ENCODE measurements around the gene KCNQ4. TPM values are rescaled to one million over a fixed set of nuclear protein-coding genes. Genes with fewer than 3 reads are reported as not detected.
A peak's percentile ranks its signal among the peaks of the same experiment; 100 is the strongest.

Gene KCNQ4
- total RNA-seq, 2 experiments from 2014 or later: 0.38 to 0.43 TPM

- POLR2A ChIA-PET: interaction anchor here (0.7 kb wide), 1 partner anchor 20 kb away, joined by 3 read pairs; no protein-coding TSS in a partner anchor
- Mint-ChIP-seq H3K4me1 (ENCODE audit: low read depth) (peaks cover 29% of the 10 kb centered on the region), H3K4me3 (no peak overlapping the region), H3K27me3 (no peaks in the 10 kb centered on the region), H3K9me3 (no peaks in the 10 kb centered on the region), H3K27ac (peak overlapping the region; percentile 37), H3K36me3 (ENCODE audit: low read depth) (peaks cover 49% of the 10 kb centered on the region)
- CTCF ChIA-PET: interaction anchor here (1.7 kb wide), 1 partner anchor 15 kb away, joined by 5 read pairs; no protein-coding TSS in a partner anchor
- TF ChIP-seq CTCF (IDR thresholded peaks at IDR 0.05): no peak
- DNase-seq (no peak), ATAC-seq (no peak)
- intact Hi-C loops (cut with micrococcal nuclease): no loop called here
Observed at GRCh38 chr1:40768146-40768990, 15.2 kb upstream of the KCNQ4 start.

- Mint-ChIP-seq H3K27ac (peak overlapping the region; percentile 55), H3K9me3 (no peaks in the 10 kb centered on the region), H3K36me3 (ENCODE audit: low read depth) (peaks cover 40% of the 10 kb centered on the region), H3K4me1 (ENCODE audit: low read depth) (peaks cover 17% of the 10 kb centered on the region), H3K4me3 (no peak overlapping the region), H3K27me3 (no peaks in the 10 kb centered on the region)
- intact Hi-C loops (cut with micrococcal nuclease): loop anchor here (5.0 kb wide), 1 partner anchor 182 kb away; no protein-coding TSS in a partner anchor
- ChIA-PET CTCF (interaction anchor here (0.6 to 11.6 kb wide), 4 partner anchors 10 to 79 kb away, joined by 3 to 169 read pairs (median 46); no protein-coding TSS in a partner anchor), POLR2A (interaction anchor here (0.8 kb wide), 1 partner anchor 209 kb away, joined by 3 read pairs; the partner anchor contains the start of gene CTPS1)
- ATAC-seq (peak; percentile 43), DNase-seq (peak; percentile 22)
- TF ChIP-seq CTCF (IDR thresholded peaks at IDR 0.05): no peak
Observed at GRCh38 chr1:40769815-40770214, 13.8 kb upstream of the KCNQ4 start.

- H3K4me3 Mint-ChIP-seq: no peak overlapping the region
- POLR2A ChIA-PET: no interaction called here
- H3K27ac Mint-ChIP-seq: peak overlapping the region; percentile 53
- intact Hi-C loops (cut with micrococcal nuclease): loop anchor here (5.0 kb wide), 1 partner anchor 182 kb away; no protein-coding TSS in a partner anchor
- CTCF ChIA-PET: interaction anchor here (0.6 to 11.6 kb wide), 6 partner anchors 9 to 180 kb away, joined by 3 to 169 read pairs (median 38); no protein-coding TSS in a partner anchor
- H3K27me3 Mint-ChIP-seq: no peaks in the 10 kb centered on the region
- H3K4me1 Mint-ChIP-seq (ENCODE audit: low read depth): peaks cover 12% of the 10 kb centered on the region
- ATAC-seq (no peak), DNase-seq (no peak)
- TF ChIP-seq CTCF (IDR thresholded peaks at IDR 0.05): no peak
- H3K36me3 Mint-ChIP-seq (ENCODE audit: low read depth): peaks cover 36% of the 10 kb centered on the region
- no peaks in the 10 kb centered on the region for H3K9me3 Mint-ChIP-seq
Observed at GRCh38 chr1:40770296-40771070, 13.1 kb upstream of the KCNQ4 start.

- POLR2A ChIA-PET: interaction anchor here (0.9 to 2.9 kb wide), 4 partner anchors 11 to 86 kb away, joined by 3 to 11 read pairs (median 4); partner anchors contain the start of genes KCNQ4 and NFYC
- intact Hi-C loops (cut with micrococcal nuclease): loop anchor here (5.0 kb wide), 1 partner anchor 180 kb away; no protein-coding TSS in a partner anchor
- H3K9me3 Mint-ChIP-seq: peaks cover 1% of the 10 kb centered on the region
- DNase-seq: no peak
- H3K27ac Mint-ChIP-seq: peak overlapping the region; percentile 44
- H3K4me3 Mint-ChIP-seq: no peak overlapping the region
- CTCF ChIA-PET: interaction anchor here (0.7 to 11.6 kb wide), 19 partner anchors 8 to 178 kb away, joined by 3 to 169 read pairs (median 10); partner anchors contain the start of gene NFYC
- ATAC-seq: no peak
- TF ChIP-seq CTCF (IDR thresholded peaks at IDR 0.05): no peak
- H3K4me1 Mint-ChIP-seq (ENCODE audit: low read depth): peaks cover 6% of the 10 kb centered on the region
- H3K36me3 Mint-ChIP-seq (ENCODE audit: low read depth): peaks cover 31% of the 10 kb centered on the region
- H3K27me3 Mint-ChIP-seq: no peaks in the 10 kb centered on the region
Observed at GRCh38 chr1:40772146-40772955, 11.2 kb upstream of the KCNQ4 start.

Measured in activated CD8-positive, alpha-beta T cell treated with anti-CD3 and anti-CD28 coated beads for 36 hours (primary cell).